ENCODE results near the gene SBF2.
"Not testable (repeated sequence)": the region's sequence is repeated elsewhere in the genome, so short reads cannot be mapped to it uniquely, and the experiment has no call there.

The SBF2 gene

GRCh38 chr11:9943386-9944110, 350.5 kb downstream of the SBF2 start:
- Histone ChIP-seq H3K27ac (ENCODE audit: low read depth, low read length) (no peak overlapping the region), H3K9ac (ENCODE audit: low read length) (no peak overlapping the region), H3K27me3 (ENCODE audit: control insufficient read depth, insufficient read depth, low read length) (no peaks in the 10 kb centered on the region), H3K4me3 (ENCODE audit: low read length) (no peak overlapping the region), H3K36me3 (ENCODE audit: control insufficient read depth, insufficient read depth, low read length) (no peaks in the 10 kb centered on the region), H3K4me1 (ENCODE audit: control insufficient read depth, insufficient read depth, low read length) (no peaks in the 10 kb centered on the region)

GRCh38 chr11:9941991-9942390, 352.0 kb downstream of the SBF2 start:
- Histone ChIP-seq H3K9ac (ENCODE audit: low read length) (no peak overlapping the region), H3K4me1 (ENCODE audit: control insufficient read depth, insufficient read depth, low read length) (no peaks in the 10 kb centered on the region), H3K27ac (ENCODE audit: low read depth, low read length) (no peak overlapping the region), H3K27me3 (ENCODE audit: control insufficient read depth, insufficient read depth, low read length) (no peaks in the 10 kb centered on the region), H3K36me3 (ENCODE audit: control insufficient read depth, insufficient read depth, low read length) (no peaks in the 10 kb centered on the region), H3K4me3 (ENCODE audit: low read length) (no peak overlapping the region)

- H3K27me3 ChIP-seq (ENCODE audit: control insufficient read depth, insufficient read depth, low read length); H3K27ac ChIP-seq (ENCODE audit: low read depth, low read length); H3K4me1 ChIP-seq (ENCODE audit: control insufficient read depth, insufficient read depth, low read length); H3K9ac ChIP-seq (ENCODE audit: low read length); H3K36me3 ChIP-seq (ENCODE audit: control insufficient read depth, insufficient read depth, low read length); H3K4me3 ChIP-seq (ENCODE audit: low read length): not testable (repeated sequence)
Measured at GRCh38 chr11:9939150-9939549, 354.9 kb downstream of the SBF2 start.

GRCh38 chr11:9936754-9937153, 357.3 kb downstream of the SBF2 start:
- no peak overlapping the region for H3K4me3 ChIP-seq (ENCODE audit: low read length)
- H3K36me3 ChIP-seq (ENCODE audit: control insufficient read depth, insufficient read depth, low read length), result no peaks in the 10 kb centered on the region
- no peak overlapping the region for H3K9ac ChIP-seq (ENCODE audit: low read length)

GRCh38 chr11:9932843-9933242, 361.2 kb downstream of the SBF2 start:
- not testable (repeated sequence) for H3K27ac ChIP-seq (ENCODE audit: low read depth, low read length); H3K36me3 ChIP-seq (ENCODE audit: control insufficient read depth, insufficient read depth, low read length); H3K4me1 ChIP-seq (ENCODE audit: control insufficient read depth, insufficient read depth, low read length); H3K9ac ChIP-seq (ENCODE audit: low read length); H3K27me3 ChIP-seq (ENCODE audit: control insufficient read depth, insufficient read depth, low read length); H3K4me3 ChIP-seq (ENCODE audit: low read length)

More at GRCh38 chr11:9936754-9937153, 357.3 kb downstream of the SBF2 start:
- H3K27ac ChIP-seq (ENCODE audit: low read depth, low read length), result no peak overlapping the region
- no peaks in the 10 kb centered on the region for H3K27me3 ChIP-seq (ENCODE audit: control insufficient read depth, insufficient read depth, low read length)
- H3K4me1 ChIP-seq (ENCODE audit: control insufficient read depth, insufficient read depth, low read length), result no peaks in the 10 kb centered on the region

GRCh38 chr11:9930562-9931331, 363.3 kb downstream of the SBF2 start:
- H3K27me3 ChIP-seq (ENCODE audit: control insufficient read depth, insufficient read depth, low read length); H3K4me1 ChIP-seq (ENCODE audit: control insufficient read depth, insufficient read depth, low read length); H3K36me3 ChIP-seq (ENCODE audit: control insufficient read depth, insufficient read depth, low read length); H3K27ac ChIP-seq (ENCODE audit: low read depth, low read length); H3K4me3 ChIP-seq (ENCODE audit: low read length); H3K9ac ChIP-seq (ENCODE audit: low read length): not testable (repeated sequence)

GRCh38 chr11:9927670-9928069, 366.3 kb downstream of the SBF2 start:
- H3K4me3 ChIP-seq (ENCODE audit: low read length), result no peak overlapping the region
- H3K27me3 ChIP-seq (ENCODE audit: control insufficient read depth, insufficient read depth, low read length), result no peaks in the 10 kb centered on the region
- H3K27ac ChIP-seq (ENCODE audit: low read depth, low read length), result no peak overlapping the region
- no peaks in the 10 kb centered on the region for H3K4me1 ChIP-seq (ENCODE audit: control insufficient read depth, insufficient read depth, low read length)
- peaks cover 3% of the 10 kb centered on the region for H3K36me3 ChIP-seq (ENCODE audit: control insufficient read depth, insufficient read depth, low read length)
- no peak overlapping the region for H3K9ac ChIP-seq (ENCODE audit: low read length)

GRCh38 chr11:9923280-9923679, 370.7 kb downstream of the SBF2 start:
- Histone ChIP-seq H3K9ac (ENCODE audit: low read length) (no peak overlapping the region), H3K27me3 (ENCODE audit: control insufficient read depth, insufficient read depth, low read length) (no peaks in the 10 kb centered on the region), H3K27ac (ENCODE audit: low read depth, low read length) (no peak overlapping the region), H3K36me3 (ENCODE audit: control insufficient read depth, insufficient read depth, low read length) (no peaks in the 10 kb centered on the region), H3K4me3 (ENCODE audit: low read length) (no peak overlapping the region), H3K4me1 (ENCODE audit: control insufficient read depth, insufficient read depth, low read length) (no peaks in the 10 kb centered on the region)

GRCh38 chr11:9922806-9923205, 371.2 kb downstream of the SBF2 start:
- Histone ChIP-seq H3K36me3 (ENCODE audit: control insufficient read depth, insufficient read depth, low read length) (no peaks in the 10 kb centered on the region), H3K27ac (ENCODE audit: low read depth, low read length) (no peak overlapping the region), H3K27me3 (ENCODE audit: control insufficient read depth, insufficient read depth, low read length) (no peaks in the 10 kb centered on the region), H3K4me3 (ENCODE audit: low read length) (no peak overlapping the region), H3K9ac (ENCODE audit: low read length) (no peak overlapping the region), H3K4me1 (ENCODE audit: control insufficient read depth, insufficient read depth, low read length) (no peaks in the 10 kb centered on the region)

- Histone ChIP-seq H3K4me1 (ENCODE audit: control insufficient read depth, insufficient read depth, low read length) (no peaks in the 10 kb centered on the region), H3K27ac (ENCODE audit: low read depth, low read length) (no peak overlapping the region)
Measured at GRCh38 chr11:9916480-9916879, 377.5 kb downstream of the SBF2 start.

GRCh38 chr11:9914064-9914463, 380.0 kb downstream of the SBF2 start:
- Histone ChIP-seq H3K27me3 (ENCODE audit: control insufficient read depth, insufficient read depth, low read length) (no peaks in the 10 kb centered on the region), H3K9ac (ENCODE audit: low read length) (no peak overlapping the region), H3K36me3 (ENCODE audit: control insufficient read depth, insufficient read depth, low read length) (no peaks in the 10 kb centered on the region), H3K4me1 (ENCODE audit: control insufficient read depth, insufficient read depth, low read length) (no peaks in the 10 kb centered on the region), H3K27ac (ENCODE audit: low read depth, low read length) (no peak overlapping the region), H3K4me3 (ENCODE audit: low read length) (no peak overlapping the region)

More at GRCh38 chr11:9916480-9916879, 377.5 kb downstream of the SBF2 start:
- no peaks in the 10 kb centered on the region for H3K36me3 ChIP-seq (ENCODE audit: control insufficient read depth, insufficient read depth, low read length)
- H3K27me3 ChIP-seq (ENCODE audit: control insufficient read depth, insufficient read depth, low read length), result no peaks in the 10 kb centered on the region
- no peak overlapping the region for H3K9ac ChIP-seq (ENCODE audit: low read length)
- no peak overlapping the region for H3K4me3 ChIP-seq (ENCODE audit: low read length)

GRCh38 chr11:9905960-9906791, 387.8 kb downstream of the SBF2 start:
- no peaks in the 10 kb centered on the region for H3K4me1 ChIP-seq (ENCODE audit: control insufficient read depth, insufficient read depth, low read length)
- H3K4me3 ChIP-seq (ENCODE audit: low read length), result no peak overlapping the region
- no peak overlapping the region for H3K9ac ChIP-seq (ENCODE audit: low read length)
- no peaks in the 10 kb centered on the region for H3K27me3 ChIP-seq (ENCODE audit: control insufficient read depth, insufficient read depth, low read length)
- no peak overlapping the region for H3K27ac ChIP-seq (ENCODE audit: low read depth, low read length)
- H3K36me3 ChIP-seq (ENCODE audit: control insufficient read depth, insufficient read depth, low read length), result no peaks in the 10 kb centered on the region

Measured in rectal smooth muscle tissue (tissue), 1 donor.